ENCODE measurements around the gene OR4K2. TPM values are rescaled to one million over a fixed set of nuclear protein-coding genes. Genes with fewer than 3 reads are reported as not detected.

The OR4K2 gene
- polyA plus RNA-seq, 1 donor = not detected

Other genes with a start within 250 kb of the OR4K2 start
- not detected for gene OR11H2, start 161.3 kb upstream of the OR4K2 start, polyA plus RNA-seq
- not detected for gene OR4Q3, start 131.6 kb upstream of the OR4K2 start, polyA plus RNA-seq
- not detected for gene OR4M1, start 101.6 kb upstream of the OR4K2 start, polyA plus RNA-seq
- gene OR4N2, start 71.4 kb upstream of the OR4K2 start, polyA plus RNA-seq = not detected
- gene OR4K5, start 45.5 kb downstream of the OR4K2 start, polyA plus RNA-seq = not detected
- gene OR4K1, start 55.8 kb downstream of the OR4K2 start, polyA plus RNA-seq = not detected
- gene OR4K15, start 100.4 kb downstream of the OR4K2 start, polyA plus RNA-seq = not detected
- gene OR4Q2, start 127.0 kb downstream of the OR4K2 start, polyA plus RNA-seq = not detected
- not detected for gene OR4K14, start 144.2 kb downstream of the OR4K2 start, polyA plus RNA-seq
- gene OR4K13, start 160.9 kb downstream of the OR4K2 start, polyA plus RNA-seq = not detected
- not detected for gene OR4L1, start 184.9 kb downstream of the OR4K2 start, polyA plus RNA-seq
- not detected for gene OR4K17, start 235.6 kb downstream of the OR4K2 start, polyA plus RNA-seq

All from large intestine (tissue), 1 donor.